ENCODE data around the gene SMDT1.

DNA sequence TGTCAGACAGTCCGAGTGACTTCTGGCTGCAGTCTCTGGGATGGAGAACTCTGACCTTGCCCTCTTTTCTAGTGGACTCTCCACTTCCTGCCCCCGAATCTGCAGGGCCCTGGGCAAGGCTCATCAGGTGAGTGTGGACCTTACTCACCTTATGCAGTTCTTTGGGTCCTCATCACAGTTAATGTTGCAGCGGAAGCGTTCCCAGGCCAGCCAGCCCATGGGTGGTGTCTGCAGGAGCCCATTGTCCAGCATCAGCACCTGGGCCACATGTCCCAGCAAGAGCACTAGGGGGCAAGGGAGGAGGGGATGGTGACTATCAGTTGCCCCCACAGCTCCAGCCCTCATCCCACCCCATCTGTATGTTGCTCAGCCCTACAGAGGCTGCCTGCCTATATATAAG is 11.2 kb upstream of the SMDT1 start:
- TF ChIP-seq, protein P1, sequence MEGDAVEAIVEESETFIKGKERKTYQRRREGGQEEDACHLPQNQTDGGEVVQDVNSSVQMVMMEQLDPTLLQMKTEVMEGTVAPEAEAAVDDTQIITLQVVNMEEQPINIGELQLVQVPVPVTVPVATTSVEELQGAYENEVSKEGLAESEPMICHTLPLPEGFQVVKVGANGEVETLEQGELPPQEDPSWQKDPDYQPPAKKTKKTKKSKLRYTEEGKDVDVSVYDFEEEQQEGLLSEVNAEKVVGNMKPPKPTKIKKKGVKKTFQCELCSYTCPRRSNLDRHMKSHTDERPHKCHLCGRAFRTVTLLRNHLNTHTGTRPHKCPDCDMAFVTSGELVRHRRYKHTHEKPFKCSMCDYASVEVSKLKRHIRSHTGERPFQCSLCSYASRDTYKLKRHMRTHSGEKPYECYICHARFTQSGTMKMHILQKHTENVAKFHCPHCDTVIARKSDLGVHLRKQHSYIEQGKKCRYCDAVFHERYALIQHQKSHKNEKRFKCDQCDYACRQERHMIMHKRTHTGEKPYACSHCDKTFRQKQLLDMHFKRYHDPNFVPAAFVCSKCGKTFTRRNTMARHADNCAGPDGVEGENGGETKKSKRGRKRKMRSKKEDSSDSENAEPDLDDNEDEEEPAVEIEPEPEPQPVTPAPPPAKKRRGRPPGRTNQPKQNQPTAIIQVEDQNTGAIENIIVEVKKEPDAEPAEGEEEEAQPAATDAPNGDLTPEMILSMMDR (IDR thresholded peaks at IDR 0.05; ENCODE audit: low read depth, low read length, missing input control): no peak
- TF ChIP-seq, protein P2, sequence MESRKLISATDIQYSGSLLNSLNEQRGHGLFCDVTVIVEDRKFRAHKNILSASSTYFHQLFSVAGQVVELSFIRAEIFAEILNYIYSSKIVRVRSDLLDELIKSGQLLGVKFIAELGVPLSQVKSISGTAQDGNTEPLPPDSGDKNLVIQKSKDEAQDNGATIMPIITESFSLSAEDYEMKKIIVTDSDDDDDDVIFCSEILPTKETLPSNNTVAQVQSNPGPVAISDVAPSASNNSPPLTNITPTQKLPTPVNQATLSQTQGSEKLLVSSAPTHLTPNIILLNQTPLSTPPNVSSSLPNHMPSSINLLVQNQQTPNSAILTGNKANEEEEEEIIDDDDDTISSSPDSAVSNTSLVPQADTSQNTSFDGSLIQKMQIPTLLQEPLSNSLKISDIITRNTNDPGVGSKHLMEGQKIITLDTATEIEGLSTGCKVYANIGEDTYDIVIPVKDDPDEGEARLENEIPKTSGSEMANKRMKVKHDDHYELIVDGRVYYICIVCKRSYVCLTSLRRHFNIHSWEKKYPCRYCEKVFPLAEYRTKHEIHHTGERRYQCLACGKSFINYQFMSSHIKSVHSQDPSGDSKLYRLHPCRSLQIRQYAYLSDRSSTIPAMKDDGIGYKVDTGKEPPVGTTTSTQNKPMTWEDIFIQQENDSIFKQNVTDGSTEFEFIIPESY (IDR thresholded peaks at IDR 0.05): no peak
- no peak for TF ChIP-seq RAD21 (IDR thresholded peaks at IDR 0.05)
- TF ChIP-seq, protein P3, sequence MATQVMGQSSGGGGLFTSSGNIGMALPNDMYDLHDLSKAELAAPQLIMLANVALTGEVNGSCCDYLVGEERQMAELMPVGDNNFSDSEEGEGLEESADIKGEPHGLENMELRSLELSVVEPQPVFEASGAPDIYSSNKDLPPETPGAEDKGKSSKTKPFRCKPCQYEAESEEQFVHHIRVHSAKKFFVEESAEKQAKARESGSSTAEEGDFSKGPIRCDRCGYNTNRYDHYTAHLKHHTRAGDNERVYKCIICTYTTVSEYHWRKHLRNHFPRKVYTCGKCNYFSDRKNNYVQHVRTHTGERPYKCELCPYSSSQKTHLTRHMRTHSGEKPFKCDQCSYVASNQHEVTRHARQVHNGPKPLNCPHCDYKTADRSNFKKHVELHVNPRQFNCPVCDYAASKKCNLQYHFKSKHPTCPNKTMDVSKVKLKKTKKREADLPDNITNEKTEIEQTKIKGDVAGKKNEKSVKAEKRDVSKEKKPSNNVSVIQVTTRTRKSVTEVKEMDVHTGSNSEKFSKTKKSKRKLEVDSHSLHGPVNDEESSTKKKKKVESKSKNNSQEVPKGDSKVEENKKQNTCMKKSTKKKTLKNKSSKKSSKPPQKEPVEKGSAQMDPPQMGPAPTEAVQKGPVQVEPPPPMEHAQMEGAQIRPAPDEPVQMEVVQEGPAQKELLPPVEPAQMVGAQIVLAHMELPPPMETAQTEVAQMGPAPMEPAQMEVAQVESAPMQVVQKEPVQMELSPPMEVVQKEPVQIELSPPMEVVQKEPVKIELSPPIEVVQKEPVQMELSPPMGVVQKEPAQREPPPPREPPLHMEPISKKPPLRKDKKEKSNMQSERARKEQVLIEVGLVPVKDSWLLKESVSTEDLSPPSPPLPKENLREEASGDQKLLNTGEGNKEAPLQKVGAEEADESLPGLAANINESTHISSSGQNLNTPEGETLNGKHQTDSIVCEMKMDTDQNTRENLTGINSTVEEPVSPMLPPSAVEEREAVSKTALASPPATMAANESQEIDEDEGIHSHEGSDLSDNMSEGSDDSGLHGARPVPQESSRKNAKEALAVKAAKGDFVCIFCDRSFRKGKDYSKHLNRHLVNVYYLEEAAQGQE (IDR thresholded peaks at IDR 0.05): no peak

Measured in liver (tissue), 3 donors.